ENCODE results near the gene CLEC19A.

GRCh38 chr16:19323596-19323995, 38.1 kb downstream of the CLEC19A start:
- TF ChIP-seq EZH2 (IDR thresholded peaks at IDR 0.05; ENCODE audit: low read depth): no peak
- no peak for TF ChIP-seq CTCF (conservative IDR thresholded peaks at IDR 0.05)

Data from PC-9 (cell line).